A673 (cell line): ENCODE results near the gene DSCAML1.

Experiments used
- CTCF ChIP-seq: fragments of 300-800, 200-600 bp; sonication (generic); conservative IDR thresholded peaks from 2 replicates; pipeline ENCODE4 v1.5.1; 2017; ENCODE audit warnings: low read depth, mild to moderate bottlenecking, antibody characterized with exemption, low read length, moderate library complexity, mixed read lengths
- EZH2 ChIP-seq: fragments of 200-600 bp; sonication (generic); IDR thresholded peaks from 2 replicates; pipeline ENCODE4 v1.6.1; 2017; ENCODE audit warnings: borderline replicate concordance, low read depth, mild to moderate bottlenecking, mixed read lengths, antibody characterized with exemption, low read length; ENCODE audit not compliant: poor library complexity, severe bottlenecking

GRCh38 chr11:117829369-117829725 is 32.3 kb upstream of the DSCAML1 start:
- no peak for TF ChIP-seq CTCF
- TF ChIP-seq EZH2 = no peak
